Left kidney (tissue), 2 donors: Measurements from ENCODE around the gene WSB1. TPM values are rescaled to one million over a fixed set of nuclear protein-coding genes. Genes with fewer than 3 reads are reported as not detected.

Experiments
- DNase-seq: peaks from one replicate; pipeline ENCODE4 v3.0.0-alpha.2; 2013
- polyA plus RNA-seq: library from polyadenylated mRNA; unstranded; fragments of 120-200 nt; gene quantifications from one replicate; pipeline ENCODE4 v1.2.1, GENCODE V29; 2013; ENCODE audit not compliant: insufficient read length

Gene WSB1
- polyA plus RNA-seq, 1 donor, result 507 TPM

DNA sequence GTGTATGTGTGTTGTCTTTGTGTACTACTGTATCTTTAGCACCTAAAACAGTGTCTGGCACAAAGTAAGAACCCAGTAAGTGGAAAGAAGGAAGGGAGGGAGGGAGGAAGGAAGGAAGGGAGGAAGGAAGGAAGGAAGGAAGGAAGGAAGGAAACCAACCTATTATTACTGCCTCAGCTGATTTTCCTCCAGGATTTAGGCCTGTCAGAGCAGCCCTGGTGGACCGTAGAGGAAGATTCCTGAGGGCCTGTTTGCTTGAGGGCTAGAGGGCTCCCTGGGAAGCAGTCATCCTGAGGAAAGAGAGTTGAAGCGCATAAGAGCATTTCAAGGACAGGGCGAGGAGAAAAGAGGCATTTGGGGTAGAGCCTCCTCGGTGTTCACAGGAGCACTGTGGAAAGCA lies 61.5 kb downstream of the WSB1 start:
- no peak for DNase-seq

DNA sequence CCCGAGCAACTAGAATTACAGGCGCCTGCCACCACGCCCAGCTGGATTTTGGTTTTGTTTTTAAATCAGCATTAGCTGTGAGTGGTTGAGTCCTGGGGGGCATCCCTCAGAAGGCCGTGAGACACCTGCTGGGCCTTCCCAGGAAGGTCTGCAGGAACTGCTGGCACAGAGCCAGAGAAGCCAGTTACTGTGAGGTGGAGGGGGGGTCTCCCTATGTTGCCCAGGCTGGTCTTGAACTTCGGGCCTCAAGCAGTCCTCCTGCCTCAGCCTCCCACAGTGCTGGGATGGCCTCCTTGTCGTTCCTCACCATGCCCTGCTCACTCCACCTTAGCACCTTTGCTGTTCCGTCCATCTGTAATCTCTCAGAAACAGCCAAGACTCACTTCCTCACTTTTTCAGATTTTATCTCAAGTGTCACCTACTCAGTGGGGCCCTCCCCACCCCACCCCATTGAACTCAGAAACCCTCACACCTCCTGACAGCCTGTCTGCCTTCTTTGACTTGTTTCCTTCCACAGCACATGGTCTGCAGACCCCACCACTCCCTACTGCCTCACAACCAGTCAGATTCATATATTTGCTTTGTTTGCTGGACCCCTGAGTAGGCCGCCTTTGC lies 62.3 kb downstream of the WSB1 start:
- DNase-seq, result no peak

- no peak for DNase-seq
Measured at GRCh38 chr17:27357236-27357635, 63.3 kb downstream of the WSB1 start.

GRCh38 chr17:27360507-27360906 lies 66.6 kb downstream of the WSB1 start:
- DNase-seq, result no peak

- DNase-seq, result no peak
Measured at GRCh38 chr17:27361695-27362094, 67.8 kb downstream of the WSB1 start.

GRCh38 chr17:27362503-27362902 lies 68.6 kb downstream of the WSB1 start:
- no peak for DNase-seq

- DNase-seq, result no peak
Measured at GRCh38 chr17:27362909-27363308, 69.0 kb downstream of the WSB1 start.

DNA sequence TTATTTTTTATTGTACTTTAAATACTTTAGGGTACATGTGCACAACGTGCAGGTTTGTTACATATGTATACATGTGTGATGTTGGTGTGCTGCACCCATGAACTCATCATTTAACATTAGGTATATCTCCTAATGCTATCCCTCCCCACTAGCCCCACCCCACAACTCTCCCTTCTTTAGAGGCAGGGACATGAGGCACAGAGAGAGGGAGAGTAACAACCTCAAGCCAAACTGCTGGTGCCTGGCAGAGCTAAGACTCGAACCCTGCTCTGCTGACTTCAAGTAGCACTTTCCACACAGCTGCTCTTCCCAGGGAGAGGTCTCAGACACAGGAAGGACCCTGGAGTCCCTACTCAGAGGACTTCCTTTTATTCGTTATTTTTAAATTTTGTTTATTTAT lies 69.4 kb downstream of the WSB1 start:
- no peak for DNase-seq

Other genes with a start within 250 kb of the WSB1 start
- 73.5 TPM for gene KSR1, start 162.3 kb downstream of the WSB1 start, polyA plus RNA-seq